Spleen (tissue), 7 donors: ENCODE measurements around the gene GGCX.

Source experiments
- CTCF ChIP-seq, 11 experiments: fragments of 200-600 bp in 7 of 11; fragments of 450-650 bp in 4 of 11; sonication (generic) in 4 of 11; IDR thresholded peaks in 8 of 11; conservative IDR thresholded peaks in 3 of 11; 1 replicate in 7 of 11; 2 replicates in 4 of 11; pipeline versions ENCODE4 v1.4.0 to v1.8.0; 2016 to 2021; ENCODE audit warnings: antibody characterized with exemption in 11 of 11, inconsistent platforms in 4 of 11, mild to moderate bottlenecking in 1 of 11
- POLR2A ChIP-seq, 3 donors: fragments of 450-650 bp; IDR thresholded peaks; one replicate each; pipeline ENCODE4 v1.5.1; 2017; ENCODE audit warnings: antibody characterized with exemption in 3 of 3, mild to moderate bottlenecking in 1 of 3
- POLR2AphosphoS5 ChIP-seq, 3 donors: sonication (generic); formaldehyde crosslinking; IDR thresholded peaks; one replicate each; pipeline ENCODE4 v1.5.1; 2017; ENCODE audit warnings: antibody characterized with exemption in 3 of 3
- donor health status: DM: no; HTN: no; CAD: no; lungs with moderate emphysema.
- donor health status: DM: no; HTN: no; CAD: no.
- donor health status: DM: no; HTN: no; CAD: no.

GRCh38 chr2:85580206-85580605 is 18.9 kb upstream of the GGCX start:
- no peak for TF ChIP-seq CTCF (IDR thresholded peaks at IDR 0.05 in 8 of 11, conservative IDR thresholded peaks at IDR 0.05 in 3 of 11)
- no peak for TF ChIP-seq POLR2AphosphoS5 (IDR thresholded peaks at IDR 0.05)
- TF ChIP-seq POLR2A (IDR thresholded peaks at IDR 0.05) = no peak
